Lower leg skin (tissue), 4 donors: Measurements from ENCODE around the gene MCUB. TPM values are rescaled to one million over a fixed set of nuclear protein-coding genes. Genes with fewer than 3 reads are reported as not detected.

Source experiments
- DNase-seq, 2 donors: peaks; one replicate each; pipeline ENCODE4 v3.0.0-alpha.2; 2019; ENCODE audit warnings: low spot score in 2 of 2
- H3K4me3 ChIP-seq: fragments of 200-600 bp; sonication (generic); 2 replicates; pipeline ENCODE4 v1.5.1; 2017; ENCODE audit warnings: mild to moderate bottlenecking, low read depth; ENCODE audit not compliant: poor library complexity, severe bottlenecking
- POLR2A ChIP-seq, 2 donors: fragments of 450-650 bp; IDR thresholded peaks; one replicate each; pipeline ENCODE4 v1.6.1; 2016 to 2017; ENCODE audit warnings: antibody characterized with exemption in 2 of 2, mild to moderate bottlenecking in 1 of 2, moderate library complexity in 1 of 2
- WGBS, 2 donors: methylation state at CpG; one replicate each; pipeline ENCODE4 v1.1.5; 2018; 5-methylcytosine and 5-hydroxymethylcytosine counted together
- intact Hi-C: fragments of 100-400 bp; cut with DNase I; formaldehyde crosslinking; loops from one replicate; pipeline ENCODE4 v1.15.0; 2023; ENCODE audit warnings: low total_unique reads
- total RNA-seq, 4 donors: library from RNA; depleted of rRNA; stranded (reverse); fragments of >200 nt; gene quantifications; one replicate each; pipeline ENCODE4 v1.1.0, GENCODE V29; 2016
- TF ChIP-seq, protein P1 (sequence below), 3 donors: fragments of 450-650 bp; IDR thresholded peaks; one replicate each; pipeline ENCODE4 v1.5.1; 2016; ENCODE audit warnings: antibody characterized with exemption in 3 of 3, mild to moderate bottlenecking in 3 of 3, moderate library complexity in 2 of 3

MCUB gene
- total RNA-seq, 4 donors from 2014 or later: 11.8 to 84.9 (median 45.9) TPM

DNA sequence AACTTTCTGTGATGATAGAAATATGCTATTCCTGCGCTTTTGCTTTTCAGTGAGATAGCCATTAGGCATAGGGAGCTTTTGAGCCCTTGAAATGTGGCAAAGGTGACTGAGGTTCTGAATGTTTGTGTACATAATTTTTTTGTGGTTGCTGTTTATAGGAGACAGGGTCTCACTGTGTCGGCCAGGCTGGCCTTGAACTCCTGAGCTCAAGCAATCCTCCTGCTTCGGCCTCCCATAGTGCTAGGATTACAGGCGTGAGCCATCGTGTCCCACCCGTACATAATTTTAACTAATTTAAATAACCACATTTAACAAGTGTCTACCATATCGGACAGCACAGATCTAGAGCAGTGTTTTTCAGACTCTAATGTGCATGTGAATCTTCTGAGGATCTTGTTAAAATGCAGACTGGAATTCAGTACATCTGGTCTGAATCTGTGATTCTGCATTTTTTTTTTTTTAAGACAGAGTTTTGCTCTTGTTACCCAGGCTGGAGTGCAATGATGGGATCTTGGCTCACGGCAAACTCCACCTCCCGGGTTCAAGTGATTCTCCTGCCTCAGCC, 97.9 kb downstream of the MCUB start:
- TF ChIP-seq, protein P1, sequence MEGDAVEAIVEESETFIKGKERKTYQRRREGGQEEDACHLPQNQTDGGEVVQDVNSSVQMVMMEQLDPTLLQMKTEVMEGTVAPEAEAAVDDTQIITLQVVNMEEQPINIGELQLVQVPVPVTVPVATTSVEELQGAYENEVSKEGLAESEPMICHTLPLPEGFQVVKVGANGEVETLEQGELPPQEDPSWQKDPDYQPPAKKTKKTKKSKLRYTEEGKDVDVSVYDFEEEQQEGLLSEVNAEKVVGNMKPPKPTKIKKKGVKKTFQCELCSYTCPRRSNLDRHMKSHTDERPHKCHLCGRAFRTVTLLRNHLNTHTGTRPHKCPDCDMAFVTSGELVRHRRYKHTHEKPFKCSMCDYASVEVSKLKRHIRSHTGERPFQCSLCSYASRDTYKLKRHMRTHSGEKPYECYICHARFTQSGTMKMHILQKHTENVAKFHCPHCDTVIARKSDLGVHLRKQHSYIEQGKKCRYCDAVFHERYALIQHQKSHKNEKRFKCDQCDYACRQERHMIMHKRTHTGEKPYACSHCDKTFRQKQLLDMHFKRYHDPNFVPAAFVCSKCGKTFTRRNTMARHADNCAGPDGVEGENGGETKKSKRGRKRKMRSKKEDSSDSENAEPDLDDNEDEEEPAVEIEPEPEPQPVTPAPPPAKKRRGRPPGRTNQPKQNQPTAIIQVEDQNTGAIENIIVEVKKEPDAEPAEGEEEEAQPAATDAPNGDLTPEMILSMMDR (IDR thresholded peaks at IDR 0.05): no peak
- no peak for TF ChIP-seq POLR2A (IDR thresholded peaks at IDR 0.05)
- no peak overlapping the region for H3K4me3 ChIP-seq
- no peak for DNase-seq
- intact Hi-C loops: no loop called here
- WGBS, 2 donors: 79 to 90% methylated on average over 9 of the region's 9 CpGs

- no peak for TF ChIP-seq POLR2A (IDR thresholded peaks at IDR 0.05)
- TF ChIP-seq, protein P1 (IDR thresholded peaks at IDR 0.05): no peak
- intact Hi-C loops: no loop called here
- no peak for DNase-seq
- WGBS, 2 donors: 77 to 83% methylated on average over 6 of the region's 6 CpGs
- no peak overlapping the region for H3K4me3 ChIP-seq
Observed at GRCh38 chr4:109658871-109659410, 98.9 kb downstream of the MCUB start.

GRCh38 chr4:109662116-109662515, 102.1 kb downstream of the MCUB start:
- no peak for DNase-seq
- intact Hi-C loops: no loop called here
- TF ChIP-seq, protein P1 (IDR thresholded peaks at IDR 0.05): no peak
- no peak for TF ChIP-seq POLR2A (IDR thresholded peaks at IDR 0.05)
- no peak overlapping the region for H3K4me3 ChIP-seq
- 59 to 64% methylated on average over 2 of the region's 2 CpGs for WGBS, 2 donors

GRCh38 chr4:109662771-109663170, 102.7 kb downstream of the MCUB start:
- intact Hi-C loops: no loop called here
- DNase-seq: no peak
- no peak overlapping the region for H3K4me3 ChIP-seq
- TF ChIP-seq, protein P1 (IDR thresholded peaks at IDR 0.05): no peak
- TF ChIP-seq POLR2A (IDR thresholded peaks at IDR 0.05): no peak
- WGBS, 2 donors: 25 to 41% methylated on average over 3 of the region's 3 CpGs

DNA sequence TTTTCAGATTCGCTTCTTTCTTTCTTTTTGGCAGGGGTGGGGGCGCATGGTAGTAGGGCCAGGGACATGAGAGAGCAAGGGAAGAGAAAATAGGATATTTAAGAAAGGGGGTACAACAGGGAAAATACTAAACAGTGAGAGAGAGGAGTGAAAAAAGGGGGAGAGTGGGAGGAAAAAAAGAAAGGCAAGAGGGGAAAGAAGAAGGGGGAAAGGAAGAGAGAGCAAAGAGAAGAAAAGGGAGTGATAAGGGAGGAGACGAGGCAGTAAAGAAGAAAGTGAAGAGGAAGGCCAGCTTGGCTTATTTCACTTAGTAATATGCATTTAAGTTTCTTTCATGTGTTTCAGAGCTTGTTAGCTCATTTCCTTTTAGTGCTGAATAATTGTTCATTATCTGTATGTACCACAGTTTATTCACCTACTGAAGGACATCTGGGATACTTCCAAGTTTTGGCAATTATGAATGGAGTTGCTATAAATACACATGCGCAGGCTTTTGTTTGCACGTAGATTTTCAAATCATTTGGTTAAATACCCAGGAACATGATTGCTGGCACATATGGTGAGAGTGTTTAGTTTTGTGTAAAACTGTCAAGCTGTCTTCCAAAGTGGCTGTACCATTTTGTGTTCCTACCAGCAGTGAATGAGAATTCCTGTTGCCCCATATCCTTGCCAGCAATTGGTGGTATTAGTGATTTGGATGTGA, 105.9 kb downstream of the MCUB start:
- WGBS, 2 donors: 84 to 91% methylated on average over 5 of the region's 5 CpGs
- H3K4me3 ChIP-seq: no peak overlapping the region
- intact Hi-C loops: no loop called here
- TF ChIP-seq, protein P1 (IDR thresholded peaks at IDR 0.05): no peak
- no peak for TF ChIP-seq POLR2A (IDR thresholded peaks at IDR 0.05)
- DNase-seq: no peak
